GM18868 (cell line): ENCODE data around the gene ISY1.
A peak's percentile ranks its signal among the peaks of the same experiment; 100 is the strongest.
"Not testable (repeated sequence)": the region's sequence is repeated elsewhere in the genome, so short reads cannot be mapped to it uniquely, and the experiment has no call there.

Experiments
- ATAC-seq: cut with Tn5 transposase; IDR thresholded peaks from one replicate; pipeline ENCODE4 v1.9.1; 2021; ENCODE audit warnings: mild to moderate bottlenecking, moderate library complexity; ENCODE audit not compliant: unreplicated experiment

The ISY1 gene

DNA sequence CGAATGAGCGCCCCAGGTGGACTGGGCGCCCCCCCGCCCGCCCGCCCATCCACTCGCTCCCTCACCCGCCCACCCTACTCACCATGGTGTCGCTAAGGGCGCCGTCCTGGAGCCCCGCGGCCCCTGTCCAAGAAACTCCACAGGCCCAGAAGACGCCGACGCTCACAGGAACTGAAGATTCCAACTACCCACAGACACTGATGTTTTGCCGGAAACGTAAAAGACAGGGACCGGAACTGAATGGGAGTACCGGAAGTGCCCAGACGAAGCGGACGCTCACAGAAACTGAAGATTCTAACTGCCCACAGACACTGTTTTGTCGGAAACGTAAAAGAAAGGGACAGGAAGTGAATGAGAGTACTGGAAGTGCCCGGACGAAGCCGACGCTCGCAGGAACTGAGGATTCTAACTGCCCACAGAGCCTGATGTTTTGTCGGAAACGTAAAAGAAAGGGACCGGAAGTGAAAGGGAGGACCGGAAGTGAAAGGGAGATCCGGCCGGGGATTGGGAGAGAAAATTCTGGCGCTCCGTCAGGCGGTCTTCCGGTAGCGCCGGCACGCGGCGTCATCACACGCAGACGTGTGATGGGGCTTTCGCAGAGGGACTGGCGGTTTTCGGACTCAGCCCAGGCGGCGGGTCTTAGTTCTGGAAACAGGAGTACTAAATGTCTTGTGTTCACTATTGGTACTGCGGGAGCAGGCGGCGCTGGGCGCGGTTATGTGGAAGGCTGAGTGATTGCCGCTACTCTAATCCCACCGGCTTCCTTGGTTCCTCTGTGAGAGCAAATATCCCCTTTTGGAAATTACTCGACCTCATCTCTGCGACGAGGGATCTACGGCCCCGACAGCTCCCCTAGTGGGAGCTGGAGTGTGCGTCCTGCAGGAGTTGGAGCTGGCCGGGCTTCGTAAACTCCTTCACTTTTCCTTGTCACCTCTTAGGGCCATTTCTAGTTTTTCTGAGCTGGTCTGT lies at the start of gene ISY1:
TSS of gene ISY1 (minus strand) at position 173 of the 969 bp plus-strand sequence. CDS start at position 85, 88 bp downstream.
- ATAC-seq, result peak; percentile 83

DNA sequence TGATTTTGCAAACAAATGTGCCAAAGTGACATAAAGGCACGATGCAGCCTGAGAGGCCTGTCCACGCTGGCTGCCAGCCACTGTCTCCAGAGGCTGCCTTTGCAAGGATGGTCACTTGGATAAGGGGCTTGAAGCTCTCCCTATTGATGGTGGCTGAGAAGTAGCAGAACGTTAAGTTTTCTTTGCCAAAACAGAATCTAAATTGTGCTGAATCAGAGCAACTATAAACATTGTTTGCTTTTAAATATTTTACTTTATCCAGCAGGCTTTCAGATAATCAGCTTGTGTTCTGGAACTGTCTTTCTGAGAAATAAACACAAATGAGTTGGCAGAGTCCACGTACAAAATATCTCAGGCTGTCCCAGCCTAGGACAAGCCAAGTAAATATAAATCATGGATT lies 46.6 kb upstream of the ISY1 start:
- ATAC-seq, result no peak

DNA sequence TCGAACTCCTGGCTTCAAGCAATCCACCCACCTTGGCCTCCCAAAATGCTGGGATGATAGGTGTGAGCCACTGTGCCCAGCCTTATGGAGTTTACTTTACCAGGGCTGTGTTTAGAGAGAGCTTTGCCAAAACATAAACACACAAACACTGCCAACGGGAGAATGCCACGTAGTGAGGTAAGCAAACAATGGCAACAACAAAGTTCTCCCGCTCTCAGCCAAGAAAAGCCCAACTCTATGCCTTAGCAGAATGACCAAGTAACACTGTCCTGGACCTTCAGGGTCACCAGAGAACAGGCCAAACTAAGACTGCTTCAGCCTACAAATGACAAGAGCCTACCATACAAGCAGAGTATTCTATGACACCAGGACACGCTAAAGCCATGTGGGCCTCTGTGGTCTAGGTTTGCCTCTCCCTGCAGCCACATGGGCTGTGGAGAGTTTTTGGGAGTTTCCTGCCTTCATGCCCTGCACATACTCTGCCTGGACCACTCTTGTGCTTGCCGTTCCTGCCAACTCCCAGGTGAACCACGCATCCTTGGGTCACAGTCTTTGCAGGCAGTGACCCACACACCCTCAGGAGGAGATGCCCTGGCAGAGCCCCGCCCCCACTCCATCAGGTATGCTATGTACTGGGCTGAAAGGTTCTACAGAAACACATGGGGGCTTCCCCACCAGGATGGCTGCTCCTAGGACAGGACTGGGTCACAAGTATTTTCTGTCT lies 44.4 kb upstream of the ISY1 start:
- no peak for ATAC-seq

DNA sequence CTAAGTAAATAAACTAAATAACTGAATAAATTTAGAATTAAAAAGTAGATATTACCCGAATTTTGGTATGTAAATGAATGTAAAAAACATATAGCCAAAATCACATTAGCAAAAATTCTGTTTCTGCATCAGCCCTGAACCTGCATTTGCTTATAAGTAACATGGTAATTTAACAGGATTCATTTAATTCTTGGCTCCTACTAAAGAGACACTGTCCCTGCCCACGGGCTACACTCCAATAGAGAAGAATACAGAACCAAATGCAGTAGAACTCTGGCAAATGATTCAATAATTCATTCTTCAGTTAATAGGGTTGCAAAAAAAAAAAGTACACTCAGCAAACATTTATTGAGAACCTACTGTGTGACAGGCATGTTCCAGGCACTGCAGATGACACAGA lies 43.6 kb upstream of the ISY1 start:
- ATAC-seq, result no peak

DNA sequence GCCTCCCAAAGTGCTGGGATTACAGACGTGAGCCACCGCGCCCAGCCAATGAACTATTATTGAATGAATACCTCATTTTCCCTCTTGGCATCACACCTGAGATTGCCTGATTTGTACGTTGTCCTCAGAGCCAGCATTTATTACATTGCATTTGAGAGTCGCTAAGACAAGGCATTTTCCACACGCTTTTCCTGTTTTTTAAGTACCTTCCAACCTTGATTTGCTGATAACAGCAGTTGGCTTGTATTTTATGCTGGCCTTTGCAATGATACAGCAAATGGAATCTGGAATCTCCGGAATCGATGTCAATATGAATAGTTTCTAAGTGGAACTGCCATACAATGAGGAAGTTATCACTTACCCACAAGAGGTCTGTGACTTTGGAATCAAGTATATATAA lies 38.5 kb upstream of the ISY1 start:
- ATAC-seq, result no peak

DNA sequence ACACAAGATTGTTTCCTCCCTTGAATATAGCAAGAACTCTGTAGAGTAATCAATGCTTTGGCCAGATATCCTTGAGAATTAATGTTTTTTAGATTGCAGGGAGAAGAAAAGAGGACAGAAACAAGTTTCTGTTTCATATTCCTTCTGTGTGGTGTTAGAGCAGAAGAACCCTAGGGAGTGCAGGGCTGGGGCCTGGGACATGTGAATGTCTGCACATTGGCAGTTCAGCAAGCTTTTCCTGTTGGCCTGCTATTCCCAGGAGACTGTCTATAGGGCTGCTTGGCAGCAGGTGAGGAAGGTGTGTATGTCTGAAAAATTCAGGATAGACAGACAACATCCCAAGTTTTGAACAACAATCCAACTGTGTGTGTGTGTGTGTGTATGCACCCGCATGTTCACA lies 36.5 kb upstream of the ISY1 start:
- no peak for ATAC-seq

DNA sequence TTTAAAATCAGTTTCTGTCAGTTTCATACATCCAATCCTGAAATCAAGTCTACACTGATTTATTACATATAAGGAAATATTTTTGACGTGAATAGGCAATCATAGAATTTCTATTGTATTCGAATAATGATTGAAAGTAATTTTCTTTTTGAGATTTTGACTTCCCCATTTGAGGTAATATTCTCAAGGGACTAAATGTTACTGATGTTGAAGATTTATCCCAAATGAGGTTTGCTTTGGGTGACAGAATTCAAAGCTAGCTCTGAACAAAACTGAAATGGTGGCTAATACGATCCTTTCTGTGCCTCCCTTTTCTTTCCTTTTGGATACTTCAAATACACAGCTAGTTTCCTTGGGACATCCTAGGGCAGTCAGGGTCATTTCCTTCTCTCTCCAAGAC lies 35.7 kb upstream of the ISY1 start:
- no peak for ATAC-seq

DNA sequence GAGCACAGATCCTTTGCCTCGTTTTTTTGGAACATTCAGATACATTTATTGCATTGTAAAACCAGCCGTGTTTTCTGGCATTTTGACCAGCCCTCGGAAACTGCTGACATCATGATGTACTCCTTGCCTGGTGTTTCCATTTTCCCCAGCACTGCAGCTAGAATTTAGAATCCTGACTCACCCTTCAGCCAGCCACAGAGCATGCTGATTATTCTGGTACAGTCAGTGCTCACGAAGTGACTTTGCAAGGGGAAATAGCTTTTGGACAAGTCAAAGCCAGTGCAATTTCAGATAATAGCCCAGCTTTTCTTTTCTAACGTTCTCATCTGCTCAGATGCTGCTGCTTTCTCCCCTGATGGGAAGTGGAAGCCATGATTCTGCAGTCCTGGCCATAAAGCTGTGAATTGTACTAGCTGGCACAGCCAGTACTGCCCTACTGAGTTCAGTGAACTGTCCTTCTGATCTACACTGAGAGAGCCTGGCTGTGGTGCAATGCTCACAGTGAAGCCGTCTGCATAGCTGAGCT lies 34.9 kb upstream of the ISY1 start:
- ATAC-seq, result no peak

DNA sequence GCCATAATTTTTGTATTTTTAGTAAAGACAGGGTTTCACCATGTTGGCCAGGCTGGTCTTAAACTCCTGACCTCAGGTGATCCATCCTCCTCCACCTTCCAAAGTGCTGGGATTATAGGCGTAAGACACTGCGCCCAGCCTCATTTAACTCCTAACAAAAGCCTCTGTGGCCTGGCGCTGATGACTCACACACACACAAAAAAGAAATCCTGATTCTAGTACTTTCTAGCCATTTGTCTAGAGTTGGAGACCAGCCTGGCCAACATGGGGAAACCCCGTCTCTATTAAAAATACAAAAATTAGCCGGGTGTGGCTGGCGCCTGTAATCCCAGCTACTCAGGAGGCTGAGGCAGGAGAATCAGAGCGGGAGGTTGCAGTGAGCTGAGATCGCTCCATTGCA lies 28.9 kb upstream of the ISY1 start:
- not testable (repeated sequence) for ATAC-seq

DNA sequence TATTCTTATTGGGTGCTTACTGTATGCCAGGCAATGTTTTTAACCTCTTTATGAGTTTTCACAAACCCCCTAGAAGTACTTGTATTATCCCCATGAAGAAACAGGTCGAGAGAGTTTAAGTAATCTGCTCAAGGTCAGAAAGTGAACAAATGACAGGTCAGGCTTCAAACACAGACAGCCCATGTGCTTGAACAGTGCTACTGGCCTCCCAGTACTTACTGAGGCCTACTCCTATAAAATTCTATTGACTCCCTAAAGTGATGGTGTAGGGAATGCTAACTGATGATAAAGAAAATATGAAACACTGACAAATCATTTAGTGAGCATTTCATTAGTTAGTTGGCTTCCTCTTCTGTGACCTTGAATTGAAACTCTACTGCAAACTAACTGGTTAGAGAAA lies 27.0 kb upstream of the ISY1 start:
- ATAC-seq, result no peak

DNA sequence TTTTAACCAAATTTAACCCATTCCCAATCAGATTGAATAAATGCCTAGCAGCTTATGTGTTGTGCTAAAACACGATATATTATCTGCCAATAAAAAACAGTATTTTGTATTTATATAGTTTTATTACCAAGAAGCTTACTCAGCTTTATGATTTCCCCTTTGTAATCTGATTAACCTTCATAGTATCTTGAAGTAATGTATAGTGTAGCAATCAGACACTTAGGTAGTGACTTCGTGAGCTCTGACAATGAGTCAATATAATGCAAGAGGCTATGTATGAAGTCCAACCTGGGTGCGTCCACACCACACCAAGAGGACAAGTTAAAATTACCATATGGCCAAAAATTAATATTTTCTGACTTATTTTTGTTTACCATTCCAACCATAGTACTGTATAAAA lies 24.9 kb upstream of the ISY1 start:
- ATAC-seq, result no peak

DNA sequence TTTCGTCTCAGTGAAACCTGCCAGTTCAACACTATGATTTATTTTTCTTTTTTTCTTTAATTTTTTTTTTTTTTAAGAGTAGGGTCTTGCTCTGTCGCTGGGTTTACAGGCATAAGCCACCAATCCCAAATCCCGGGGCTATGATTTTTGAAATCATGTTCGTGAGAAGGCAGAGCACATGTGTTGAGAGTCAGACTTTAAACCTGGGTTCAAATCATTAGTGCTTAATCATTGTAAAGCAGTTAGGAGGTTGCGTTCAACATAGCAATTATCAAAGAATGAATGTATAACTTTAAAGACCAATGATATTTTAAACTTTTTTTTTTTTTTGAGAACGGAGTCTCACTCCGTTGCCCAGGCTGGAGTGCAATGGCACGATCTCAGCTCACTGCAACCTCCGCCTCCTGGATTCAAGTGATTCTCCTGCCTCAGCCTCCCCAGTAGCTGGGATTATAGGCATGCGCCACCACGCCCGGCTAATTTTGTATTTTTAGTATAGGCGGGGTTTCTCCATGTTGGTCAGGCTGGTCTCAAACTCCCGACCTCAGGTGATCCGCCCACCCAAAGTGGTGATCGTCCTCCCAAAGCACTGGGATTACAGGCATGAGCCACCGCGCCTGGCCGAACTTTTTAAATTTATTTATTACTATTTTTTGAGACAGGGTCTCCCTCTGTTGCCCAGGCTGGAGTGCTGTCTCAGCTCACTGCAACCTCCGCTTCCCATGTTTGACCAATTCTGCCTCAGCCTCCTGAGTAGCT lies 24.1 kb upstream of the ISY1 start:
- not testable (repeated sequence) for ATAC-seq

DNA sequence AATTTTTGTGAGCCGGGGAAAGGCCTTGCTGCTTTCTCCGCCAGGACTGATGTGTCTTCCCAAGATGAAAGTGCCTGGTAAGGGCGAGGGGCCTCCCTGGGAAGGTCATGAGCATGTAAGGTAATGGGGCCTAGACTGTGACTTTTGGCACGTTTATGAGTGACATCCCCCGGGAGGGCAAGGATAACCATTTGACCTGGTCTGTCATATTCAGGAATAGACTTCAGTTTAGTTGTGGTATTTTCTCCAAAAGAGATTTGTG lies 23.5 kb upstream of the ISY1 start:
- no peak for ATAC-seq

DNA sequence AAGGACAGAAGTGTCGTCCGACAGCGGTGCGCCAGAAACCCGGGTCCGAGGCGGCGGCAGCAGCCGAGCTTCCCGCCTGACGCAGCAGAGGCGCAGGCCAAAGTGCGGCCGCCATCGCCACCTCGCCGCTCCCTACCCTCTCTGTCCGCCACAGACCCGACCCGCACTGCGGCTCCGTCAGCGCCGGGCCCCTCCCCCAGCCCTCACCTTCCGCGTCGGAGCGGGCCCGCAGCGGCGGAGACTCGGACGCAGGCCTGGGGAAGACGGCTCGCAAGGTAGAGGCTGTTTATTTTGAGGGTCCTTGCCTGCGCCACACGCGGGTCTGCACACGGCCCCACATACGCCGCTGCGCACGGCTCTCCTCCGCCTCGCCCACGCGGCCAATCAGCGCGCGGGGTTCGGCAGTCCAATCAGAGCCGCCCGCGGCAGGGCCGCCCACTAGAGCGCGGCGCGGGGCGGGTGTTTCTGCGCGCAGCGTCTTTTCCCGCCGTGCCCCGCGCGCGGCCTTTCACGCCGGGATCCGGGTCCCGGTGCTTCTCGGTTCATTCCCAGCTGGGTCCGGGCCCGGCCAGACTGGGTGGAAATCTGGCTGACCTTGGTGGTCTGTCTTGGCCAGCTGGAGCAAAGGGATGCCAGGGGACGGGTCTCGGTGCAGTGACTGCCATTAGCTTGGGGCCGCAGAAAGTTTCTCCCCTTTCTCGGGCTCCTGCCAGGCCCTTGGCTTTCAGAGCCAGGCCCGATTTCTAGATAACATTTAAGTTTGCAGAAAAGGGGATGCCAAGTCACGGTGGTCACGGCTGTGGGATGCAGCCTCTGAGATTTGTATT lies 22.9 kb upstream of the ISY1 start, which contains the start of gene CNBP:
TSS of gene CNBP (minus strand) at position 328 of the 827 bp plus-strand sequence. CDS start 12,139 bp downstream, outside the sequence.
- ATAC-seq, result peak; percentile 98

DNA sequence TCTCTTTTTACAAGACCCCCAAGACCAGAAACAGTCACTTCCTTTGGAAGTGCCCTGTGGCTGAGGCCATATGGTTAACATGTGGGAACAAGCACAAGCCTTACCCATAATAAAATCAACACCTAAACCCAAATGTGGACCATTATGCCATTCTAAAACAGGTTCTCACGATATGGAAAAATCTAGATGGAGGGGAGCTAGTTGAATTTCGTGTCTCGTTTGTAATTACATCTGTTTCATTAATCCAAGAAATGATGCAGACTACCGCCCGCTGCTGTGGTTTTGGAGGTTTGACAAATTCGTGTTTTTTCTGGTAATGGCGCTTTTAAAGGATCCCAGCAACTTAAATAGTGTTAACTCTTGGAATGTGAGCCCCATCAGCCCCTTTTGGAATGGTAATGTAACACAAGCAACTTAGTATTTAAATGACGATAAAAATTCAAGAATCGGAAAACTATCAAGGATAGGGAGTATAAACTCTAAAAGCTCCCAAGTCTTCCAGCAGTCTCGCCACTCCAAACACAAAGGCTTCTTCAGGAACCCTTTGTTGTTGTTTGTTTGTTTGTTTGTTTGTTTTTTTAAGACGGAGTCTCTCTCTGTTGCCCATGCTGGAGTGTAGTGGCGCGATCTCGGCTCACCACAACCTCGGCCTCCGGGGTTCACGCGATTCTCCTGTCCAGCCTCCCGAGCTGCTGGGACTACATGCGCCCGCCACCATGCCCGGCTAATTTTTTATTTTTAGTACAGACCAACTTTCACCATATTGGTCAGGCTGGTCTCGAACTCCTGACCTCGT lies 21.7 kb upstream of the ISY1 start:
- no peak for ATAC-seq

DNA sequence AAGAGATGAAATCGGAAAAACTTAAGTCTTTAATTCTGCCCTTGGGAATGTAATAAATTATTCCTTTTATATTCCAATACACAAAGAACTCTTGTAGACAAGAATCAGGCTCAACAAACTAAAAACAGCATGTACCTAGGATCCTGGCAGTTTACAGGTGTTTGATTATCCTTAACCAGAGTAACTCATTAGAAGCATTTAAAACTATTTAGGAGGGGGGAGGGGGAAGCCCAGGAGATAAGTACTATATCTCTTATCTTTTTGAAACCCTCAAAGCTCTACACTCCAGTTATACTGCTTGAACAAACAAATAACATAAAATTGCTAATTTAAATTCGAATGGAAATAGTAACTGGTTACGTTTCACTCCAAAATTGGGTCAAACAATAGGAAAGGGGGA lies 21.0 kb upstream of the ISY1 start:
- no peak for ATAC-seq

DNA sequence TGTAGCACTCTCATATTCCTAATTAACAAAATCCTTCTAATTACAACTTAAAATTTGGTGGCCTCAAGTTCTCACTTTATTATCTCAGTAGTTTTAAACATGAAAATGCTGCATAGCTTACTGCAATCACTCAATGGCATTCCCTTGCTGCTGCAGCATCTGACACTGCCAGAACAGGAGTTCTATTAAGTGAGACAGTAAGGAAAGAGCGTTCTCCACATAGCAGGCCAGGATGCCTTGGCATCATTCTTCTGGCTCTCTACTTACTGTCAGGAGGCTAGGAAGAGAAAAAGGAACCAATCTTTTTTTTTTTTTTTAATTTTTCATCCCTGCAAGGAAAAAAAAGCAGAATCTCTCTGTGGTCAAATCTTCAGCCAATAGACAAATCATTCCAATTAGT lies 19.6 kb upstream of the ISY1 start:
- no peak for ATAC-seq

DNA sequence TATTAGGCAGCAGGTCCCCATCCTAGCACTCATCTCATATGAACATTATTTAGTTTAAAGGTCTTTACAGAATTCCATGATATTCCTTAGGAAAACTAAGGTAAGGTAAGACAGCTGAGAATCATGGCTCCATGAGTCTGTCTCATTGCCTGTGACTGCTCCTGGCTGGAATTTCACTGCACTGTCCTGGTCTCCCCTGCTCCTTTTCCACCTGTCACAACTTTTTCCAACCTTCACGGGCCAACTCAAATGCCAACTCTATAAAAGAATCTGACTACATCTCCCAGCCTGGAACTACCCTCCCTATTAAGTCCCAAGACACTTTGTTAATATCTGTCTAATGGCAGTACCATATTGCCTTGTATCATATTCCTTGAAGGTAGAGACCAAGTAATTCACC lies 15.2 kb upstream of the ISY1 start:
- ATAC-seq, result no peak

DNA sequence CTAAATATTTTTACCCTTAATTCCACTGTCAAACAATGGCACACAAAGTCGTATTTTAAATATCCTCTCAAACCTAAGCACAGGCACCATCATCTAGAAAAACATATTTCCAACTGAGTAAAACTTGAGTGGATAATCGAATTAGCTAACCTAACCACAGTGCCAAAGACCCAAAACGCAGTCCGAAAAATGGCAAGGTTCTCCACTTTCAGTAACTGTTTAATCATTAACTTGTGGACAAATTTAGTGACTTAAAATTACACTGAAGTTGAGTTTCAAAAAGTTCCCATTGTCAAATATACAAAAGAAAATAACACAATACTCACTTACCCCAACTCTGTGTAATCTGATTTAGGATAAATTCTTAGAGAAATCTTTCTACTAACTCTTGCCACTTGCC lies 12.9 kb upstream of the ISY1 start:
- no peak for ATAC-seq

DNA sequence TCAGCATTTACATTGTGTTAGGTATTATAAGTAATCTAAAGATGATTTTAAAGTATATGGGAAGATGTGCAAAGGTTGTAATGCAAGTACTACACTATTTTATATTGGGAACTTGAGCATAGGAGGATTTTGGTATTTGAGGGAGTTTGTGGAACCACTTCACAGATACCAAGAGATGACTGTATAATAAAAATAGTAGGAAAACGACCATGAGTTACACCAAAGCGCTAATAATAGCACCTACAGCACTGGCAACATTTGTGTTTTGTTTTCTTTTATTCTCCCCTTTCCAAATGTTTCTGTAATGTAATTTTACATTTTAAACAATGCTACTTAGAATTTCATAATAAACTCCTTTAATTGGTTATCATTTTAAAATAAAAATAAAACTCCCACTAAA lies 12.3 kb upstream of the ISY1 start:
- no peak for ATAC-seq
